ENCODE data around the gene RNF180. TPM values are rescaled to one million over a fixed set of nuclear protein-coding genes. Genes with fewer than 3 reads are reported as not detected.

The RNF180 gene
- total and polyA plus RNA-seq, 2 of the 8 experiments (the other 6 are each of a cell fraction or from before 2014, with no cell fraction given): 0.39 to 2.3 TPM

GRCh38 chr5:64418013-64418412 is 252.4 kb downstream of the RNF180 start:
- H4K5ac ChIP-seq (ENCODE audit: insufficient read length, low read depth, low read length): no peak overlapping the region
- no peak overlapping the region for H3K14ac ChIP-seq (ENCODE audit: insufficient read length)
- H2BK120ac ChIP-seq (replicated peaks; ENCODE audit: low read depth, low read length): no peak overlapping the region
- CTCF ChIA-PET (ENCODE audit: partially characterized antibody): interaction anchor here (0.7 to 2.8 kb wide), 9 partner anchors 10 to 447 kb away, joined by 3 to 10 read pairs (median 3); partner anchors contain the start of gene RGS7BP
- POLR2A ChIA-PET (ENCODE audit: partially characterized antibody): no interaction called here
- no peak overlapping the region for H2BK20ac ChIP-seq (ENCODE audit: low read length)
- H4K91ac ChIP-seq (replicated peaks; ENCODE audit: insufficient read length, low read length): no peak overlapping the region
- H3K4me3 ChIP-seq (ENCODE audit: extremely low read depth in 1 of 4, insufficient read depth in 2 of 4, low read depth in 3 of 4, low read length in 4 of 4): no peak overlapping the region
- TF ChIP-seq CTCF (IDR thresholded peaks at IDR 0.05; ENCODE audit: control extremely low read depth in 1 of 3, insufficient read depth in 1 of 3, low read depth in 1 of 3, low read length in 3 of 3) (no peak), SP4 (IDR thresholded peaks at IDR 0.05; ENCODE audit: low read length) (no peak), BCL11A (IDR thresholded peaks at IDR 0.05; ENCODE audit: low read depth in 2 of 2, low read length in 2 of 2) (no peak), POU5F1 (IDR thresholded peaks at IDR 0.05; ENCODE audit: low read depth, low read length) (no peak), EP300 (IDR thresholded peaks at IDR 0.05; ENCODE audit: borderline replicate concordance in 1 of 2, low read depth in 2 of 2, low read length in 2 of 2) (no peak), SUZ12 (IDR thresholded peaks at IDR 0.05; ENCODE audit: low read length) (no peak)
- no peaks in the 10 kb centered on the region for H3K36me3 ChIP-seq (ENCODE audit: control insufficient read depth in 2 of 4, insufficient read depth in 4 of 4, low read length in 3 of 4)
- no peak overlapping the region for H2AK5ac ChIP-seq (ENCODE audit: low read depth, low read length)
- no peak overlapping the region for H3K18ac ChIP-seq (ENCODE audit: extremely low read depth, low read length)
- DNase-seq (ENCODE audit: low read depth in 1 of 2, low spot score in 2 of 2): no peak
- no peak overlapping the region for H3K4ac ChIP-seq (replicated peaks; ENCODE audit: insufficient read length, low read depth, low read length)
- H3K27ac ChIP-seq (ENCODE audit: low read depth, low read length): no peak overlapping the region
- no peak overlapping the region for H3K56ac ChIP-seq (replicated peaks; ENCODE audit: insufficient read length, low read depth, low read length)
- WGBS, 2 experiments (ENCODE audit: extremely low coverage in 1 of 2, insufficient coverage in 1 of 2, insufficient read length in 1 of 2, insufficient replicate concordance in 2 of 2, low coverage in 1 of 2, low lambda C conversion rate in 2 of 2, missing lambda C conversion rate in 1 of 2): 92% methylated on average over 2 of the region's 2 CpGs; no CpG with 5 or more reads in 1 of the 2 experiments
- no peak for FAIRE-seq
- no peak overlapping the region for H3K23ac ChIP-seq (ENCODE audit: insufficient read length)
- H3K4me2 ChIP-seq (ENCODE audit: insufficient read depth in 1 of 2, low read depth in 2 of 2, low read length in 2 of 2): no peak overlapping the region
- no peaks in the 10 kb centered on the region for H3K23me2 ChIP-seq (ENCODE audit: low read depth, low read length)
- H3K79me2 ChIP-seq (ENCODE audit: control insufficient read depth in 1 of 2, insufficient read depth in 2 of 2, low read length in 2 of 2): no peaks in the 10 kb centered on the region
- no peak overlapping the region for H4K8ac ChIP-seq (ENCODE audit: extremely low read depth, insufficient read depth, low read length)
- H3K9me3 ChIP-seq (ENCODE audit: insufficient read depth in 2 of 2, low read depth in 1 of 2, low read length in 1 of 2): no peaks in the 10 kb centered on the region
- H3K4me1 ChIP-seq (replicated peaks in 1 of 4; ENCODE audit: control insufficient read depth in 3 of 4, insufficient read depth in 4 of 4, low read length in 3 of 4): 0 out of 7 replicates have a peak, but pooled peaks cover 0 to 2% (median 0%) of the 10 kb centered on the region in 4 experiments
- no peak overlapping the region for H2AFZ ChIP-seq (ENCODE audit: low read length)
- no peak overlapping the region for H2BK15ac ChIP-seq (ENCODE audit: low read length)
- H2BK5ac ChIP-seq (ENCODE audit: low read depth, low read length): no peak overlapping the region
- H2BK12ac ChIP-seq (ENCODE audit: low read depth, low read length): no peak overlapping the region
- no peaks in the 10 kb centered on the region for H3K79me1 ChIP-seq (ENCODE audit: low read depth, low read length)
- no peaks in the 10 kb centered on the region for H4K20me1 ChIP-seq (replicated peaks in 1 of 2; ENCODE audit: control insufficient read depth in 1 of 2, insufficient read depth in 2 of 2, low read length in 2 of 2)
- H3K27me3 ChIP-seq (replicated peaks in 1 of 4; ENCODE audit: control insufficient read depth in 3 of 4, extremely low read depth in 1 of 4, insufficient read depth in 3 of 4, low read length in 3 of 4): no peaks in the 10 kb centered on the region
- no peak overlapping the region for H3K9ac ChIP-seq (replicated peaks in 1 of 4; ENCODE audit: extremely low read depth in 1 of 4, low read depth in 3 of 4, low read length in 3 of 4)
